ENCODE measurements around the gene RESP18. TPM values are rescaled to one million over a fixed set of nuclear protein-coding genes. Genes with fewer than 3 reads are reported as not detected.

The RESP18 gene
- total RNA-seq, 1 donor from 2014 or later: not detected

DNA sequence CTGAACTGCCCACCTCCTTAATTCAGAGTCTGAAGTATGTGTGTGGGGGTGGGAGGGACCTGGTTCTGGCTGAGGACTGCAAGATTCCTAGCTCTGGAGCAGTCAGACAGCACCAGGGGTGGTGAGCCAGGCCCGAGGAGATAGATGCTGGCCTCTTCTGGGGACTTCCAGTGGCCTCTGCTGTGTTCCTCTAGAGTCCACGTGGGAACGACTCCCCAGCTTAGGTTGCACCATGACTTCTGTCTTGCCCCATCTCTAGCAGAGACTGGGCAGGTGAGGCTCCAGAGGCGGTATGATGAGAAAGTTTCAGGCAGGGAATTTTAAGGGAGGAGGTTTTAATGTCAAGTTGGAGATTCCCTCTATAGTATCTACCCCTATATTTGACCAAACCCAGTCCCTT, 22.0 kb upstream of the RESP18 start:
- Histone ChIP-seq H3K9me3 (no peaks in the 10 kb centered on the region), H3K36me3 (no peaks in the 10 kb centered on the region), H3K4me3 (no peak overlapping the region), H3K27ac (no peak overlapping the region), H3K27me3 (peaks cover 35% of the 10 kb centered on the region), H3K4me1 (peaks cover 10% of the 10 kb centered on the region)
- DNase-seq: no peak
- TF ChIP-seq, protein P1, sequence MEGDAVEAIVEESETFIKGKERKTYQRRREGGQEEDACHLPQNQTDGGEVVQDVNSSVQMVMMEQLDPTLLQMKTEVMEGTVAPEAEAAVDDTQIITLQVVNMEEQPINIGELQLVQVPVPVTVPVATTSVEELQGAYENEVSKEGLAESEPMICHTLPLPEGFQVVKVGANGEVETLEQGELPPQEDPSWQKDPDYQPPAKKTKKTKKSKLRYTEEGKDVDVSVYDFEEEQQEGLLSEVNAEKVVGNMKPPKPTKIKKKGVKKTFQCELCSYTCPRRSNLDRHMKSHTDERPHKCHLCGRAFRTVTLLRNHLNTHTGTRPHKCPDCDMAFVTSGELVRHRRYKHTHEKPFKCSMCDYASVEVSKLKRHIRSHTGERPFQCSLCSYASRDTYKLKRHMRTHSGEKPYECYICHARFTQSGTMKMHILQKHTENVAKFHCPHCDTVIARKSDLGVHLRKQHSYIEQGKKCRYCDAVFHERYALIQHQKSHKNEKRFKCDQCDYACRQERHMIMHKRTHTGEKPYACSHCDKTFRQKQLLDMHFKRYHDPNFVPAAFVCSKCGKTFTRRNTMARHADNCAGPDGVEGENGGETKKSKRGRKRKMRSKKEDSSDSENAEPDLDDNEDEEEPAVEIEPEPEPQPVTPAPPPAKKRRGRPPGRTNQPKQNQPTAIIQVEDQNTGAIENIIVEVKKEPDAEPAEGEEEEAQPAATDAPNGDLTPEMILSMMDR (IDR thresholded peaks at IDR 0.05): no peak
- no peak for ATAC-seq
- intact Hi-C loops (cut with DNase I): no loop called here

DNA sequence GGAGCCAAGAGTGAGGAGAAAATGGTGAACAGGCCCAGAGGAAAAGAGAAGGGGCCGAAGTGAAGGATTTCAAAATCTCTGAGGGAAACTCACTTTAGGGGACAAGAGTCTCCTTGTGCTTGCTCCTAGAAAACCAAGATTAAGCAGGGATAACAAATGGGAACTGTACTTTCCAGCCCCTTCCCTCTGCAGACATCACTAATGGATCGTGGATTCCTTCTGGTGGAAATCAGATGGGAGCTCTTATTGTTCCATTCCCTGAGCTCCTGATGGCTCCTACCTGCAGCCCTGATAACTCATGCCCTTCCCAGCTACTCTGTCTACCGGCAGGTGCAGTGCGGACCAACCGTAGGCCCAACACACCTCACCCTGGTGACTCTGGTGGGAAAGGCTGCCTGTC, 20.6 kb upstream of the RESP18 start:
- no peak for DNase-seq
- Histone ChIP-seq H3K9me3 (no peaks in the 10 kb centered on the region), H3K4me3 (no peak overlapping the region), H3K4me1 (peaks cover 3% of the 10 kb centered on the region), H3K27ac (no peak overlapping the region), H3K27me3 (peaks cover 27% of the 10 kb centered on the region), H3K36me3 (no peaks in the 10 kb centered on the region)
- TF ChIP-seq, protein P1 (IDR thresholded peaks at IDR 0.05): no peak
- no peak for ATAC-seq
- intact Hi-C loops (cut with DNase I): no loop called here

DNA sequence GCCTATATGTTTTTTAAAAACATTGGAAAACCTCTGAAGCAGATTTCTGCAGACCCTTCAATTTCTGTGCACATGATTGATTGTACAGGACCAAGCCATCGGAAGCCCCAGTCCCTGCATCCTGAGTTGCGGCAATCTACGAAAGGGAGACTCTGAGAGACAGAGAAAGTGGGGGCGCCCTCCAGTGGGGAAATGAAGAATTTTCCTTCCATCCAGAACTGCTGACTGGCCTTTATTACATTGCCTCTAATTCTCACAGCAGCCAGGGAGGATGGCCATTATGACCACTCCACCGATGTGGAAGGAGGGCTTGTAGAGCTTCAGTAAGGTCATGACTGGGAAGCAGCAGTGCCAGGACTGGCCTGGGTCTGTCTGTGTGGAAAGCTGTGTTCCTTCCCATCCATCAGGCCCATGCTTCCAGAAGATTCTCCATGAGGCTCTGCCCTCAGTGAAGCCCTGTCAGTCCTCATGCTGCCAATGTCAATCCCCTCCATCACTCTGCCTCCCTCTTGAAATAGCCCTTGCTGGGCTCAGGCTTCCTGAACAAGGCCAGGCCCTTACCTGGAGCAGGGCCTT, 20.0 kb upstream of the RESP18 start:
- no peaks in the 10 kb centered on the region for H3K36me3 ChIP-seq
- H3K9me3 ChIP-seq: no peaks in the 10 kb centered on the region
- intact Hi-C loops (cut with DNase I): no loop called here
- H3K27ac ChIP-seq: no peak overlapping the region
- ATAC-seq (peak; percentile 83), DNase-seq (no peak)
- peaks cover 21% of the 10 kb centered on the region for H3K27me3 ChIP-seq
- H3K4me1 ChIP-seq: no peaks in the 10 kb centered on the region
- TF ChIP-seq, protein P1 (IDR thresholded peaks at IDR 0.05): peak; percentile 65
- H3K4me3 ChIP-seq: no peak overlapping the region

DNA sequence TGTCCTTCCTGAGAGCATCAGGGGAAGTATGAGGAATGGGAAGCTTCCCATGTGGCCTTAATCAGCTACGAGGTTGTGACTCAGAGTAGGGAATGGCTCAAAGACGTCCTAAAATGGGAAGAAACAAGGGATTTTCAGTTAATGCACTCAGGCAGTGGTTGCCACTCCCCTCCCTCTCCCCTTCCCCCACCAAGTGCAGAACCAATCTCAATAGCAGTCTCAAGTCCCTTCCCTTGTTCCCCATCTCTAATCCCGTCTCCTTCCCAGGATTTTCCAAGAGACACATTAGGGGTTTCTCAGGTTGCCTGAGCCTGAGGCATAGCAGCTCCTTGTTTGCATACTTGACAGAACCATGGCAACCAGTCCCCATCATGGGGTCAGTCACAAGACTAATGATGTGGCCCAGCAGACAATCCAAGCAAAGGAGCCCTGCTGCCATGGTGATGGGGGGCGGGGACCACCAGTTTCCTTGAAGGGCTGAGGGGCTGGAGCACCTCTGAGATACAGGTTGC, 18.2 kb upstream of the RESP18 start:
- no peak overlapping the region for H3K27ac ChIP-seq
- no peaks in the 10 kb centered on the region for H3K36me3 ChIP-seq
- H3K4me1 ChIP-seq: no peaks in the 10 kb centered on the region
- H3K9me3 ChIP-seq: no peaks in the 10 kb centered on the region
- peaks cover 9% of the 10 kb centered on the region for H3K27me3 ChIP-seq
- no peak overlapping the region for H3K4me3 ChIP-seq
- DNase-seq (no peak), ATAC-seq (no peak)
- TF ChIP-seq, protein P1 (IDR thresholded peaks at IDR 0.05): no peak
- intact Hi-C loops (cut with DNase I): no loop called here

DNA sequence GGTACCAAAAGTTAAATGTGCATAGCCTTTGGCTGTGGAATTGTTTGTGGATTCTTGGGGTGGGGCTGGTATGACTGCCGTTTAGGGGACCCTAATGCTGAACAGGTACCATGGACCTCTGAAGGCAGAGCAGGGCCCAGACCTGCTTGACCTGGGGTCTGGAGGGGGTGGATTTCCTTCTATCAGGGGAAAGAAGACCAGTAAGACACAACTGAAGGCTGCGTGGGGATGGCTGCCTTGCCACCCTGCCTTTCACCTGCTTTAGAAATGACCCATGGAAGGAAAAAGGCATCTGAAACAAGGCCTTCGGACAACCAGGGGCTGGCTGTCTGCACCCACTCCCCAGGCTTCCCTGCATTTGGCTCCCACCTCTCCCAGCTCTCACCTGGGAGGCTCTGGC, 17.7 kb upstream of the RESP18 start:
- ATAC-seq: no peak
- Histone ChIP-seq H3K27ac (no peak overlapping the region), H3K4me1 (no peaks in the 10 kb centered on the region), H3K9me3 (no peaks in the 10 kb centered on the region), H3K4me3 (no peak overlapping the region), H3K36me3 (no peaks in the 10 kb centered on the region), H3K27me3 (peaks cover 9% of the 10 kb centered on the region)
- no peak for DNase-seq
- TF ChIP-seq, protein P1 (IDR thresholded peaks at IDR 0.05): no peak
- intact Hi-C loops (cut with DNase I): no loop called here

All from upper lobe of right lung (tissue), 1 donor.